ENCODE results near the gene ACAP3. TPM values are rescaled to one million over a fixed set of nuclear protein-coding genes. Genes with fewer than 3 reads are reported as not detected.

ACAP3 gene
- total RNA-seq, 1 experiment from 2014 or later = 20.0 TPM

GRCh38 chr1:1335792-1336248 is 28.1 kb upstream of the ACAP3 start:
- Histone ChIP-seq H3K27me3 (no peaks in the 10 kb centered on the region), H3K36me3 (peaks cover 17% of the 10 kb centered on the region), H3K4me3 (no peak overlapping the region), H3K9me3 (no peaks in the 10 kb centered on the region)
- DNase-seq = no peak

GRCh38 chr1:1335283-1335682 is 27.6 kb upstream of the ACAP3 start:
- Histone ChIP-seq H3K4me3 (no peak overlapping the region), H3K27me3 (no peaks in the 10 kb centered on the region), H3K9me3 (no peaks in the 10 kb centered on the region), H3K36me3 (peaks cover 13% of the 10 kb centered on the region)
- DNase-seq = no peak

- Histone ChIP-seq H3K9me3 (no peaks in the 10 kb centered on the region), H3K36me3 (peaks cover 12% of the 10 kb centered on the region), H3K27me3 (no peaks in the 10 kb centered on the region), H3K4me3 (no peak overlapping the region)
- no peak for DNase-seq
These were observed 27.1 kb upstream of the ACAP3 start for GRCh38 chr1:1334835-1335234.

GRCh38 chr1:1333551-1334241 is 26.0 kb upstream of the ACAP3 start:
- no peak for DNase-seq

GRCh38 chr1:1332774-1333480 is 25.2 kb upstream of the ACAP3 start:
- no peaks in the 10 kb centered on the region for H3K9me3 ChIP-seq
- H3K4me3 ChIP-seq = no peak overlapping the region
- DNase-seq = no peak
- no peaks in the 10 kb centered on the region for H3K27me3 ChIP-seq
- peaks cover 4% of the 10 kb centered on the region for H3K36me3 ChIP-seq

More at GRCh38 chr1:1333551-1334241, 26.0 kb upstream of the ACAP3 start:
- Histone ChIP-seq H3K27me3 (no peaks in the 10 kb centered on the region), H3K9me3 (no peaks in the 10 kb centered on the region), H3K4me3 (no peak overlapping the region), H3K36me3 (peaks cover 9% of the 10 kb centered on the region)

GRCh38 chr1:1332031-1332755 is 24.5 kb upstream of the ACAP3 start:
- H3K36me3 ChIP-seq = no peaks in the 10 kb centered on the region; the same call in none of the 2 replicates
- no peaks in the 10 kb centered on the region for H3K27me3 ChIP-seq
- no peak overlapping the region for H3K4me3 ChIP-seq
- no peaks in the 10 kb centered on the region for H3K9me3 ChIP-seq
- DNase-seq = no peak

- H3K9me3 ChIP-seq = no peaks in the 10 kb centered on the region
- H3K4me3 ChIP-seq = no peak within 1 kb of the TSS
- no peak for DNase-seq
- H3K36me3 ChIP-seq = no peaks in the 10 kb centered on the region; the same call in none of the 2 replicates
- H3K27me3 ChIP-seq = no peaks in the 10 kb centered on the region
These were observed 23.6 kb upstream of the ACAP3 start, which contains the start of gene TAS1R3 for GRCh38 chr1:1331068-1331965. Gene TAS1R3 (plus strand): TSS chr1:1331280. CDS start chr1:1331346, 66 bp downstream.

- no peaks in the 10 kb centered on the region; the same call in none of the 2 replicates for H3K36me3 ChIP-seq
These were observed 22.8 kb upstream of the ACAP3 start for GRCh38 chr1:1330366-1331067.

GRCh38 chr1:1329304-1330210 is 21.8 kb upstream of the ACAP3 start:
- no peaks in the 10 kb centered on the region for H3K9me3 ChIP-seq
- DNase-seq = no peak
- H3K4me3 ChIP-seq = no peak overlapping the region
- H3K36me3 ChIP-seq = no peaks in the 10 kb centered on the region; the same call in none of the 2 replicates
- no peaks in the 10 kb centered on the region for H3K27me3 ChIP-seq

More at GRCh38 chr1:1330366-1331067, 22.8 kb upstream of the ACAP3 start:
- Histone ChIP-seq H3K4me3 (no peak overlapping the region), H3K9me3 (no peaks in the 10 kb centered on the region), H3K27me3 (no peaks in the 10 kb centered on the region)
- no peak for DNase-seq

GRCh38 chr1:1328254-1328653 is 20.5 kb upstream of the ACAP3 start:
- Histone ChIP-seq H3K36me3 (peaks cover 2% of the 10 kb centered on the region), H3K9me3 (no peaks in the 10 kb centered on the region), H3K27me3 (no peaks in the 10 kb centered on the region), H3K4me3 (no peak overlapping the region)
- no peak for DNase-seq

- H3K27me3 ChIP-seq = no peaks in the 10 kb centered on the region
- H3K9me3 ChIP-seq = no peaks in the 10 kb centered on the region
- DNase-seq = no peak
- H3K4me3 ChIP-seq = no peak overlapping the region
- H3K36me3 ChIP-seq = peaks cover 2% of the 10 kb centered on the region
These were observed 19.6 kb upstream of the ACAP3 start for GRCh38 chr1:1327291-1327690.

- no peak for DNase-seq
- peak overlapping the region; percentile 99; the same call in 1 of the 2 replicates for H3K4me3 ChIP-seq
- peaks cover 2% of the 10 kb centered on the region for H3K36me3 ChIP-seq
- H3K9me3 ChIP-seq = no peaks in the 10 kb centered on the region
- no peaks in the 10 kb centered on the region for H3K27me3 ChIP-seq
These were observed 18.4 kb upstream of the ACAP3 start for GRCh38 chr1:1326075-1326605.

- no peak for DNase-seq
These were observed 17.8 kb upstream of the ACAP3 start for GRCh38 chr1:1325288-1326074.

More at GRCh38 chr1:1325288-1326074, 17.8 kb upstream of the ACAP3 start:
- peaks cover 3% of the 10 kb centered on the region for H3K36me3 ChIP-seq
- H3K27me3 ChIP-seq = no peaks in the 10 kb centered on the region
- peak overlapping the region; percentile 99 for H3K4me3 ChIP-seq
- no peaks in the 10 kb centered on the region for H3K9me3 ChIP-seq
